Vagina (tissue), 2 donors: Measurements from ENCODE around the gene GIPC3.

Source experiments
- POLR2A ChIP-seq, 2 donors: fragments of 450-650 bp; IDR thresholded peaks; one replicate each; pipeline ENCODE4 v1.6.1; 2017; ENCODE audit warnings: antibody characterized with exemption in 2 of 2, mild to moderate bottlenecking in 2 of 2, moderate library complexity in 2 of 2
- TF ChIP-seq, protein P1 (sequence below), 3 experiments: fragments of 450-650 bp in 2 of 3; fragments of 200-600 bp in 1 of 3; sonication (generic) in 1 of 3; IDR thresholded peaks; one replicate each; pipeline ENCODE4 v1.5.1; 2017 to 2019; ENCODE audit warnings: antibody characterized with exemption in 3 of 3, mild to moderate bottlenecking in 2 of 3, moderate library complexity in 2 of 3

GRCh38 chr19:3556423-3556977, 28.8 kb upstream of the GIPC3 start:
- no peak for TF ChIP-seq POLR2A (IDR thresholded peaks at IDR 0.05)
- TF ChIP-seq, protein P1, sequence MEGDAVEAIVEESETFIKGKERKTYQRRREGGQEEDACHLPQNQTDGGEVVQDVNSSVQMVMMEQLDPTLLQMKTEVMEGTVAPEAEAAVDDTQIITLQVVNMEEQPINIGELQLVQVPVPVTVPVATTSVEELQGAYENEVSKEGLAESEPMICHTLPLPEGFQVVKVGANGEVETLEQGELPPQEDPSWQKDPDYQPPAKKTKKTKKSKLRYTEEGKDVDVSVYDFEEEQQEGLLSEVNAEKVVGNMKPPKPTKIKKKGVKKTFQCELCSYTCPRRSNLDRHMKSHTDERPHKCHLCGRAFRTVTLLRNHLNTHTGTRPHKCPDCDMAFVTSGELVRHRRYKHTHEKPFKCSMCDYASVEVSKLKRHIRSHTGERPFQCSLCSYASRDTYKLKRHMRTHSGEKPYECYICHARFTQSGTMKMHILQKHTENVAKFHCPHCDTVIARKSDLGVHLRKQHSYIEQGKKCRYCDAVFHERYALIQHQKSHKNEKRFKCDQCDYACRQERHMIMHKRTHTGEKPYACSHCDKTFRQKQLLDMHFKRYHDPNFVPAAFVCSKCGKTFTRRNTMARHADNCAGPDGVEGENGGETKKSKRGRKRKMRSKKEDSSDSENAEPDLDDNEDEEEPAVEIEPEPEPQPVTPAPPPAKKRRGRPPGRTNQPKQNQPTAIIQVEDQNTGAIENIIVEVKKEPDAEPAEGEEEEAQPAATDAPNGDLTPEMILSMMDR (IDR thresholded peaks at IDR 0.05) = no peak
